Body of pancreas (tissue), 4 donors: ENCODE measurements around the gene TBC1D16. TPM values are rescaled to one million over a fixed set of nuclear protein-coding genes. Genes with fewer than 3 reads are reported as not detected.

ENCODE experiments used
- ATAC-seq: fragments of 150-250 bp; one replicate; pipeline ENCODE4 v1.9.1; 2016
- DNase-seq, 4 donors: peaks; one replicate each; pipeline ENCODE4 v3.0.0-alpha.2; 2019
- H3K27ac ChIP-seq, 4 donors: fragments of 200-600 bp; sonication (generic); 1 replicate in 3 of 4; 2 replicates in 1 of 4; pipeline versions ENCODE4 v1.5.1 to v1.6.1; 2016 to 2019; ENCODE audit warnings: mild to moderate bottlenecking in 1 of 4, mixed read lengths in 1 of 4, moderate library complexity in 1 of 4
- H3K27me3 ChIP-seq, 2 donors: fragments of 200-600 bp; sonication (generic); one replicate each; pipeline ENCODE4 v1.6.0; 2016; ENCODE audit warnings: mild to moderate bottlenecking in 1 of 2
- H3K36me3 ChIP-seq, 2 donors: fragments of 200-600 bp; sonication (generic); replicated peaks in 1 of 2; 2 replicates each; pipeline ENCODE4 v1.5.1; 2016; ENCODE audit warnings: low read depth in 2 of 2; ENCODE audit not compliant: insufficient read depth in 1 of 2
- H3K4me1 ChIP-seq: fragments of 200-600 bp; sonication (generic); one replicate; pipeline ENCODE4 v1.6.0; 2016
- H3K4me3 ChIP-seq, 2 donors: fragments of 200-600 bp; sonication (generic); 1 replicate in 1 of 2; 2 replicates in 1 of 2; pipeline ENCODE4 v1.5.1; 2016 to 2019
- H3K9me3 ChIP-seq, 3 donors: fragments of 200-600 bp; sonication (generic); 1 replicate in 2 of 3; 2 replicates in 1 of 3; pipeline ENCODE4 v1.5.1; 2016
- CTCF ChIP-seq, 7 experiments: fragments of 450-650 bp in 4 of 7; fragments of 200-600 bp in 3 of 7; sonication (generic) in 3 of 7; IDR thresholded peaks; one replicate each; pipeline ENCODE4 v1.5.1; 2016 to 2019; ENCODE audit warnings: antibody characterized with exemption in 7 of 7
- POLR2A ChIP-seq, 3 donors: fragments of 450-650 bp; IDR thresholded peaks; one replicate each; pipeline ENCODE4 v1.6.1; 2016; ENCODE audit warnings: antibody characterized with exemption in 3 of 3, mild to moderate bottlenecking in 2 of 3
- WGBS, 2 donors: methylation state at CpG; one replicate each; pipeline ENCODE4 v1.1.5; 2017; 5-methylcytosine and 5-hydroxymethylcytosine counted together
- intact Hi-C: fragments of 100-400 bp; cut with DNase I; formaldehyde crosslinking; loops from one replicate; pipeline ENCODE4 v1.15.1; 2023
- total RNA-seq, 2 donors: library from RNA; depleted of rRNA; stranded (reverse); fragments of >200 nt; gene quantifications; one replicate each; pipeline ENCODE4 v1.1.0, GENCODE V29; 2016

TBC1D16 gene
- total RNA-seq, 2 donors from 2014 or later: 21.0 to 37.2 TPM

- ATAC-seq: no peak
- H3K36me3 ChIP-seq: no peaks in the 10 kb centered on the region
- TF ChIP-seq POLR2A (IDR thresholded peaks at IDR 0.05) (no peak), CTCF (IDR thresholded peaks at IDR 0.05) (no peak)
- no peak overlapping the region for H3K27ac ChIP-seq
- no peak overlapping the region for H3K4me3 ChIP-seq
- no peaks in the 10 kb centered on the region for H3K27me3 ChIP-seq
- H3K9me3 ChIP-seq: no peaks in the 10 kb centered on the region
- intact Hi-C loops: no loop called here
- H3K4me1 ChIP-seq: peaks cover 5% of the 10 kb centered on the region
- 83 to 85% methylated on average over 10 to 11 of the region's 11 CpGs for WGBS, 2 donors
- no peak for DNase-seq
Measured at GRCh38 chr17:79907217-79907715, 128.4 kb downstream of the TBC1D16 start.

GRCh38 chr17:79905832-79906231 lies 129.8 kb downstream of the TBC1D16 start:
- 68 to 80% methylated on average over 8 of the region's 8 CpGs for WGBS, 2 donors
- ATAC-seq: no peak

GRCh38 chr17:79904865-79905264 lies 130.8 kb downstream of the TBC1D16 start:
- H3K4me1 ChIP-seq: peaks cover 5% of the 10 kb centered on the region
- no peak overlapping the region for H3K27ac ChIP-seq
- DNase-seq (no peak), ATAC-seq (no peak)
- no peaks in the 10 kb centered on the region for H3K9me3 ChIP-seq
- no peaks in the 10 kb centered on the region for H3K27me3 ChIP-seq
- H3K36me3 ChIP-seq: no peaks in the 10 kb centered on the region
- no peak overlapping the region for H3K4me3 ChIP-seq
- 75 to 82% methylated on average over 9 of the region's 9 CpGs for WGBS, 2 donors
- no peak for TF ChIP-seq CTCF (IDR thresholded peaks at IDR 0.05)
- TF ChIP-seq POLR2A (IDR thresholded peaks at IDR 0.05): no peak
- intact Hi-C loops: no loop called here

More at GRCh38 chr17:79905832-79906231, 129.8 kb downstream of the TBC1D16 start:
- H3K27me3 ChIP-seq: no peaks in the 10 kb centered on the region
- no peak overlapping the region for H3K4me3 ChIP-seq
- peaks cover 5% of the 10 kb centered on the region for H3K4me1 ChIP-seq
- no peak overlapping the region for H3K27ac ChIP-seq
- H3K9me3 ChIP-seq: no peaks in the 10 kb centered on the region
- intact Hi-C loops: no loop called here
- H3K36me3 ChIP-seq: no peaks in the 10 kb centered on the region
- DNase-seq: no peak
- no peak for TF ChIP-seq POLR2A (IDR thresholded peaks at IDR 0.05)
- no peak for TF ChIP-seq CTCF (IDR thresholded peaks at IDR 0.05)

GRCh38 chr17:79902146-79902791 lies 133.4 kb downstream of the TBC1D16 start:
- Histone ChIP-seq H3K27ac (no peak overlapping the region), H3K4me1 (no peaks in the 10 kb centered on the region), H3K27me3 (no peaks in the 10 kb centered on the region), H3K4me3 (no peak overlapping the region), H3K9me3 (no peaks in the 10 kb centered on the region), H3K36me3 (no peaks in the 10 kb centered on the region)
- no peak for ATAC-seq
- WGBS, 2 donors: 76 to 80% methylated on average over 10 of the region's 10 CpGs
- TF ChIP-seq CTCF (IDR thresholded peaks at IDR 0.05): no peak
- TF ChIP-seq POLR2A (IDR thresholded peaks at IDR 0.05): no peak
- intact Hi-C loops: no loop called here
- no peak for DNase-seq

GRCh38 chr17:79901131-79901530 lies 134.5 kb downstream of the TBC1D16 start:
- WGBS, 2 donors: 75 to 84% methylated on average over 2 to 6 of the region's 6 CpGs
- no peak for TF ChIP-seq POLR2A (IDR thresholded peaks at IDR 0.05)
- no peak for TF ChIP-seq CTCF (IDR thresholded peaks at IDR 0.05)
- DNase-seq (no peak), ATAC-seq (no peak)
- H3K9me3 ChIP-seq: no peaks in the 10 kb centered on the region
- H3K36me3 ChIP-seq: no peaks in the 10 kb centered on the region
- H3K4me1 ChIP-seq: no peaks in the 10 kb centered on the region
- intact Hi-C loops: no loop called here
- no peaks in the 10 kb centered on the region for H3K27me3 ChIP-seq
- no peak overlapping the region for H3K27ac ChIP-seq
- H3K4me3 ChIP-seq: no peak overlapping the region
